CD14-positive monocyte (primary cell): Measurements from ENCODE around the gene MSMB. TPM values are rescaled to one million over a fixed set of nuclear protein-coding genes. Genes with fewer than 3 reads are reported as not detected.

Source experiments
- DNase-seq, 3 donors: peaks; one replicate each; pipeline ENCODE4 v3.0.0-alpha.2; 2011 to 2022
- H2AFZ ChIP-seq: 2 replicates; pipeline ENCODE4 v1.6.0; 2012; ENCODE audit warnings: mild to moderate bottlenecking, low read depth, low read length, inconsistent platforms; ENCODE audit not compliant: insufficient read depth, poor library complexity, severe bottlenecking
- H3K27ac ChIP-seq, 2 donors: 1 replicate in 1 of 2; 2 replicates in 1 of 2; pipeline ENCODE4 v1.5.1; 2012 to 2013; ENCODE audit warnings: low read length in 2 of 2, control low read depth in 1 of 2, inconsistent platforms in 1 of 2, low read depth in 1 of 2, mild to moderate bottlenecking in 1 of 2
- H3K27me3 ChIP-seq, 2 donors: one replicate each; pipeline versions ENCODE4 v1.6.0 to v1.6.1; 2011 to 2013; ENCODE audit warnings: low read length in 2 of 2; ENCODE audit not compliant: control insufficient read depth in 2 of 2, insufficient read depth in 2 of 2
- H3K36me3 ChIP-seq, 2 donors: replicated peaks in 1 of 2; 1 replicate in 1 of 2; 2 replicates in 1 of 2; pipeline versions ENCODE4 v1.5.1 to v1.6.1; 2012 to 2013; ENCODE audit warnings: low read length in 2 of 2, control low read depth in 1 of 2, inconsistent platforms in 1 of 2, mild to moderate bottlenecking in 1 of 2; ENCODE audit not compliant: insufficient read depth in 2 of 2, control insufficient read depth in 1 of 2
- H3K4me1 ChIP-seq, 2 donors: 1 replicate in 1 of 2; 2 replicates in 1 of 2; pipeline versions ENCODE4 v1.5.1 to v1.6.1; 2012 to 2013; ENCODE audit warnings: low read length in 2 of 2, control low read depth in 1 of 2, inconsistent platforms in 1 of 2, mild to moderate bottlenecking in 1 of 2, moderate library complexity in 1 of 2; ENCODE audit not compliant: insufficient read depth in 2 of 2, control insufficient read depth in 1 of 2
- H3K4me2 ChIP-seq: replicated peaks from 2 replicates; pipeline ENCODE3; 2012; ENCODE audit warnings: low read length, moderate library complexity, mild to moderate bottlenecking; ENCODE audit not compliant: poor library complexity, severe bottlenecking; ENCODE audit errors: extremely low read depth
- H3K4me3 ChIP-seq, 3 experiments: fragments of 200-600 bp in 1 of 3; sonication (generic) in 1 of 3; replicated peaks in 1 of 3; 1 replicate in 2 of 3; 2 replicates in 1 of 3; pipeline ENCODE4 v1.5.1; 2011 to 2013; ENCODE audit warnings: low read length in 3 of 3, mild to moderate bottlenecking in 3 of 3, control low read depth in 2 of 3, low read depth in 2 of 3, inconsistent platforms in 1 of 3, moderate library complexity in 1 of 3
- H3K79me2 ChIP-seq: 2 replicates; pipeline ENCODE4 v1.6.0; 2012; ENCODE audit warnings: mild to moderate bottlenecking, control low read depth, inconsistent platforms, low read length, moderate library complexity; ENCODE audit not compliant: insufficient read depth
- H3K9ac ChIP-seq: 2 replicates; pipeline ENCODE4 v1.6.0; 2017; ENCODE audit warnings: low read length, mild to moderate bottlenecking; ENCODE audit not compliant: insufficient read depth, poor library complexity, severe bottlenecking
- H3K9me3 ChIP-seq, 2 donors: replicated peaks in 1 of 2; 1 replicate in 1 of 2; 2 replicates in 1 of 2; pipeline versions ENCODE4 v1.5.1 to v1.6.1; 2012 to 2013; ENCODE audit warnings: low read length in 2 of 2, control low read depth in 1 of 2; ENCODE audit not compliant: control insufficient read depth in 1 of 2, insufficient read depth in 1 of 2
- H4K20me1 ChIP-seq: 2 replicates; pipeline ENCODE4 v1.6.0; 2012; ENCODE audit warnings: mild to moderate bottlenecking, low read length, control low read depth, moderate library complexity; ENCODE audit not compliant: insufficient read depth
- H3K27ac Mint-ChIP-seq, 7 donors: one replicate each; pipeline ENCODE4 v1.8.0; 2020; ENCODE audit warnings: mild to moderate bottlenecking in 7 of 7, mixed read lengths in 7 of 7, moderate library complexity in 6 of 7, inconsistent platforms in 2 of 7
- H3K27me3 Mint-ChIP-seq, 3 donors: one replicate each; pipeline ENCODE4 v1.8.0; 2021 to 2022; ENCODE audit warnings: low read depth in 3 of 3, mild to moderate bottlenecking in 3 of 3, mixed read lengths in 3 of 3, moderate library complexity in 3 of 3, inconsistent platforms in 1 of 3
- H3K36me3 Mint-ChIP-seq, 2 donors: one replicate each; pipeline ENCODE4 v1.8.0; 2020; ENCODE audit warnings: mixed read lengths in 2 of 2, inconsistent platforms in 1 of 2, mild to moderate bottlenecking in 1 of 2
- H3K4me1 Mint-ChIP-seq: one replicate; pipeline ENCODE4 v1.8.0; 2020; ENCODE audit warnings: mild to moderate bottlenecking, mixed read lengths
- H3K4me3 Mint-ChIP-seq, 2 donors: one replicate each; pipeline ENCODE4 v1.8.0; 2020; ENCODE audit warnings: mild to moderate bottlenecking in 2 of 2, mixed read lengths in 2 of 2, moderate library complexity in 1 of 2
- H3K9me3 Mint-ChIP-seq, 7 donors: one replicate each; pipeline ENCODE4 v1.8.0; 2020 to 2022; ENCODE audit warnings: mixed read lengths in 7 of 7, mild to moderate bottlenecking in 6 of 7, moderate library complexity in 6 of 7, inconsistent platforms in 2 of 7
- CTCF ChIP-seq: fragments of 200-600 bp; IDR thresholded peaks from one replicate; pipeline ENCODE4 v1.8.0; 2022; ENCODE audit warnings: antibody characterized with exemption, mild to moderate bottlenecking
- WGBS: methylation state at CpG from one replicate; pipeline ENCODE4 v1.1.5; 2013; ENCODE audit warnings: missing lambda C conversion rate; ENCODE audit not compliant: insufficient coverage; 5-methylcytosine and 5-hydroxymethylcytosine counted together
- intact Hi-C, 2 donors: fragments of 100-400 bp; cut with micrococcal nuclease; formaldehyde crosslinking; loops; one replicate each; pipeline versions ENCODE4 v1.15.0 to v1.15.1; 2023
- polyA plus RNA-seq, 3 donors: library from polyadenylated mRNA; depleted of rRNA in 1 of 3; unstranded in 2 of 3; stranded (reverse) in 1 of 3; fragments of 300-500 nt in 2 of 3; fragments of >200 nt in 1 of 3; fragmentation: Illumina TruSeq in 2 of 3; gene quantifications; 1 replicate in 2 of 3; 2 replicates in 1 of 3; pipeline ENCODE4 v1.2.3, GENCODE V29; 2012 to 2021

The MSMB gene
- polyA plus RNA-seq, 3 donors = not detected

- H3K27me3 Mint-ChIP-seq = no peaks in the 10 kb centered on the region
Measured at GRCh38 chr10:46031648-46032532, 14.2 kb downstream of the MSMB start.

More at GRCh38 chr10:46031648-46032532, 14.2 kb downstream of the MSMB start:
- Mint-ChIP-seq H3K9me3 (no peaks in the 10 kb centered on the region), H3K4me3 (no peak overlapping the region), H3K27ac (peak overlapping the region in 3 of 7 donors; percentile 7 to 13 (median 12)), H3K36me3 (peaks cover 1 to 8% of the 10 kb centered on the region in 2 donors), H3K4me1 (peaks cover 39% of the 10 kb centered on the region)
- Histone ChIP-seq H3K27me3 (no peaks in the 10 kb centered on the region), H3K9ac (no peak overlapping the region), H3K4me3 (no peak overlapping the region), H3K4me2 (no peak overlapping the region), H3K4me1 (peaks cover 26 to 45% of the 10 kb centered on the region in 2 donors), H3K9me3 (no peaks in the 10 kb centered on the region), H3K79me2 (peaks cover 35% of the 10 kb centered on the region), H4K20me1 (peaks cover 31% of the 10 kb centered on the region), H3K27ac (no peak overlapping the region), H2AFZ (peak overlapping the region; percentile 25), H3K36me3 (peaks cover 0 to 8% of the 10 kb centered on the region in 2 donors)
- no peak for DNase-seq
- 71% methylated on average over 4 of the region's 6 CpGs for WGBS
- intact Hi-C loops = loop anchor here in 1 of 2 donors (5.0 kb wide), 1 partner anchor 60 kb away; the partner anchor contains the start of gene TIMM23
- TF ChIP-seq CTCF = no peak
